DOHH2 (cell line): ENCODE results near the gene LNX1.

Experiments used
- CTCF ChIP-seq: fragments of 200-600 bp; sonication (generic); IDR thresholded peaks from one replicate; pipeline ENCODE4 v1.5.1; 2014; ENCODE audit warnings: antibody characterized with exemption, mild to moderate bottlenecking, low read depth, low read length; ENCODE audit not compliant: poor library complexity, severe bottlenecking
- EZH2phosphoT487 ChIP-seq: fragments of 200-600 bp; sonication (generic); IDR thresholded peaks from 2 replicates; pipeline ENCODE4 v1.6.1; 2017; ENCODE audit warnings: borderline replicate concordance, mild to moderate bottlenecking, antibody characterized with exemption, low read length, moderate library complexity, mixed read lengths

GRCh38 chr4:53489279-53489889 is 101.9 kb downstream of the LNX1 start:
- no peak for TF ChIP-seq CTCF
- TF ChIP-seq EZH2phosphoT487 = no peak
